GM23338 (cell line): ENCODE measurements around the gene SPECC1. TPM values are rescaled to one million over a fixed set of nuclear protein-coding genes. Genes with fewer than 3 reads are reported as not detected.

Experiments
- ATAC-seq: fragments of 200-7000 bp; cut with Tn5 transposase; 3 replicates; pipeline ENCODE4 v1.9.1; 2020
- DNase-seq: peaks from one replicate; pipeline ENCODE4 v3.0.0-alpha.2; 2015; ENCODE audit warnings: low spot score
- H2AFZ ChIP-seq: fragments of 200-600 bp; sonication (generic); 2 replicates; pipeline ENCODE4 v1.8.0; 2016; ENCODE audit warnings: antibody characterized with exemption, mild to moderate bottlenecking, moderate library complexity
- H3F3A ChIP-seq: fragments of 200-600 bp; sonication (generic); replicated peaks from 2 replicates; pipeline ENCODE4 v1.8.0; 2017; ENCODE audit warnings: antibody characterized with exemption, mixed run types, low read depth
- H3K27ac ChIP-seq: fragments of 200-600 bp; sonication (generic); 2 replicates; pipeline ENCODE4 v1.6.1; 2016; ENCODE audit warnings: low read depth
- H3K27me3 ChIP-seq: fragments of 200-600 bp; sonication (generic); 2 replicates; pipeline ENCODE4 v1.8.0; 2016; ENCODE audit warnings: mild to moderate bottlenecking, mixed run types, moderate library complexity; ENCODE audit not compliant: insufficient read depth
- H3K36me3 ChIP-seq: fragments of 200-600 bp; sonication (generic); 2 replicates; pipeline ENCODE4 v1.8.0; 2016; ENCODE audit warnings: mild to moderate bottlenecking; ENCODE audit not compliant: insufficient read depth
- H3K4me1 ChIP-seq: fragments of 200-600 bp; sonication (generic); 2 replicates; pipeline ENCODE4 v1.8.0; 2016; ENCODE audit warnings: mild to moderate bottlenecking, moderate library complexity; ENCODE audit not compliant: insufficient read depth
- H3K4me2 ChIP-seq: fragments of 200-600 bp; sonication (generic); 2 replicates; pipeline ENCODE4 v1.7.1; 2017; ENCODE audit warnings: mixed run types
- H3K4me3 ChIP-seq: fragments of 200-600 bp; sonication (generic); 2 replicates; pipeline ENCODE4 v1.6.1; 2016; ENCODE audit warnings: mixed run types
- H3K79me2 ChIP-seq: fragments of 200-600 bp; sonication (generic); replicated peaks from 2 replicates; pipeline ENCODE4 v1.8.0; 2017; ENCODE audit warnings: mild to moderate bottlenecking; ENCODE audit not compliant: insufficient read depth
- H3K9me2 ChIP-seq: fragments of 200-600 bp; sonication (generic); 2 replicates; pipeline ENCODE4 v1.8.0; 2017; ENCODE audit not compliant: insufficient read depth
- H4K20me1 ChIP-seq: fragments of 200-600 bp; sonication (generic); replicated peaks from 2 replicates; pipeline ENCODE4 v1.8.0; 2017; ENCODE audit warnings: mild to moderate bottlenecking; ENCODE audit not compliant: insufficient read depth
- H3K27ac Mint-ChIP-seq: 2 replicates; pipeline ENCODE4 v1.8.0; 2020; ENCODE audit warnings: inconsistent platforms, mild to moderate bottlenecking, moderate library complexity, mixed read lengths
- H3K27me3 Mint-ChIP-seq: 3 replicates; pipeline ENCODE4 v1.8.0; 2022; ENCODE audit warnings: low read depth, mild to moderate bottlenecking, moderate library complexity, mixed read lengths, inconsistent platforms; ENCODE audit not compliant: insufficient read depth, poor library complexity
- H3K36me3 Mint-ChIP-seq: 3 replicates; pipeline ENCODE4 v1.8.0; 2021; ENCODE audit warnings: low read depth, mild to moderate bottlenecking, inconsistent platforms, moderate library complexity, mixed read lengths
- H3K4me1 Mint-ChIP-seq: 3 replicates; pipeline ENCODE4 v1.8.0; 2020; ENCODE audit warnings: mild to moderate bottlenecking, inconsistent platforms, mixed read lengths
- H3K4me3 Mint-ChIP-seq: 3 replicates; pipeline ENCODE4 v1.8.0; 2021; ENCODE audit warnings: moderate library complexity, mild to moderate bottlenecking, inconsistent platforms, mixed read lengths
- H3K9me3 Mint-ChIP-seq: 3 replicates; pipeline ENCODE4 v1.8.0; 2020; ENCODE audit warnings: moderate library complexity, mild to moderate bottlenecking, inconsistent platforms, mixed read lengths
- EZH2phosphoT487 ChIP-seq: fragments of 200-600 bp; sonication (generic); IDR thresholded peaks from one replicate; pipeline ENCODE4 v1.8.1; 2018; ENCODE audit warnings: antibody characterized with exemption; ENCODE audit not compliant: unreplicated experiment
- JUNB ChIP-seq: IDR thresholded peaks from one replicate; pipeline ENCODE4 v1.6.1; 2016; ENCODE audit warnings: antibody characterized with exemption; ENCODE audit not compliant: unreplicated experiment
- NANOG ChIP-seq: IDR thresholded peaks from 2 replicates; pipeline ENCODE4 v1.6.1; 2016; ENCODE audit warnings: antibody characterized with exemption, borderline replicate concordance
- REST ChIP-seq: IDR thresholded peaks from one replicate; pipeline ENCODE4 v1.6.1; 2018; ENCODE audit warnings: antibody characterized with exemption; ENCODE audit not compliant: unreplicated experiment
- STAT1 ChIP-seq: IDR thresholded peaks from one replicate; pipeline ENCODE4 v1.6.1; 2016; ENCODE audit warnings: antibody characterized with exemption; ENCODE audit not compliant: unreplicated experiment
- ZNF114 ChIP-seq: fragments of 250-450 bp; sonication (Bioruptor Pico); IDR thresholded peaks from 2 replicates; pipeline ENCODE4 v1.5.0; 2020; ENCODE audit warnings: mild to moderate bottlenecking, moderate library complexity
- polyA plus RNA-seq: library from polyadenylated mRNA; unstranded; fragments of >200 nt; fragmentation: Nextera tagmentation; extraction: Ambion mirVana; gene quantifications from 2 replicates; pipeline ENCODE4 v1.2.1, GENCODE V29; 2016
- total RNA-seq: library from RNA; depleted of rRNA; stranded (reverse); fragments of >200 nt; shearing (Covaris generic); gene quantifications from 2 replicates; pipeline ENCODE4 v1.2.3, GENCODE V29; 2014
- TF ChIP-seq, protein P1 (sequence below): fragments of 250-450 bp; sonication (Bioruptor Pico); IDR thresholded peaks from 2 replicates; pipeline ENCODE4 v1.5.0; 2020; ENCODE audit warnings: mild to moderate bottlenecking, moderate library complexity
- TF ChIP-seq, protein P2 (sequence below): IDR thresholded peaks from 2 replicates; pipeline ENCODE4 v1.6.1; 2016; ENCODE audit warnings: antibody characterized with exemption

SPECC1 gene
- total and polyA plus RNA-seq, 2 experiments from 2014 or later = 42.6 to 101 TPM

DNA sequence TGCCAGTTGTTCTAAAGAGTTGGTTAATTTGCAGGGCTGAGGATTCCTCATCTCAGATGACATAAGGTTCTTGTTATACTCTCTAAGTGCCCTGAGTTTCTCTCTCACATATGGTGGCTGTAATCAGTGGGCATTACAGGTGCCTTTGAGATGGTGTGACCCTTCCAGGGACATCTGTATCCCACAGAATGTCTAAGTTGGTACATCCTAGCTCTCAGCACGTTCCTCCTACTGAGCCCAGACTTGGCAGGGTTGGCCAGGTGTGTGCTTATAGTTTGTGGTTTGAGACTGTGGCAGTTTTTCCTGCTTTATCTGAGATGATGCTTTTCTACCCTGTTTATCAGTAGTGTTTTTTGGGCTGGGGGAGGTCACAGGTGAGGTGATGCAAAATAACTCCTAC, 36.3 kb downstream of the SPECC1 start (continued):
- TF ChIP-seq, protein P1, sequence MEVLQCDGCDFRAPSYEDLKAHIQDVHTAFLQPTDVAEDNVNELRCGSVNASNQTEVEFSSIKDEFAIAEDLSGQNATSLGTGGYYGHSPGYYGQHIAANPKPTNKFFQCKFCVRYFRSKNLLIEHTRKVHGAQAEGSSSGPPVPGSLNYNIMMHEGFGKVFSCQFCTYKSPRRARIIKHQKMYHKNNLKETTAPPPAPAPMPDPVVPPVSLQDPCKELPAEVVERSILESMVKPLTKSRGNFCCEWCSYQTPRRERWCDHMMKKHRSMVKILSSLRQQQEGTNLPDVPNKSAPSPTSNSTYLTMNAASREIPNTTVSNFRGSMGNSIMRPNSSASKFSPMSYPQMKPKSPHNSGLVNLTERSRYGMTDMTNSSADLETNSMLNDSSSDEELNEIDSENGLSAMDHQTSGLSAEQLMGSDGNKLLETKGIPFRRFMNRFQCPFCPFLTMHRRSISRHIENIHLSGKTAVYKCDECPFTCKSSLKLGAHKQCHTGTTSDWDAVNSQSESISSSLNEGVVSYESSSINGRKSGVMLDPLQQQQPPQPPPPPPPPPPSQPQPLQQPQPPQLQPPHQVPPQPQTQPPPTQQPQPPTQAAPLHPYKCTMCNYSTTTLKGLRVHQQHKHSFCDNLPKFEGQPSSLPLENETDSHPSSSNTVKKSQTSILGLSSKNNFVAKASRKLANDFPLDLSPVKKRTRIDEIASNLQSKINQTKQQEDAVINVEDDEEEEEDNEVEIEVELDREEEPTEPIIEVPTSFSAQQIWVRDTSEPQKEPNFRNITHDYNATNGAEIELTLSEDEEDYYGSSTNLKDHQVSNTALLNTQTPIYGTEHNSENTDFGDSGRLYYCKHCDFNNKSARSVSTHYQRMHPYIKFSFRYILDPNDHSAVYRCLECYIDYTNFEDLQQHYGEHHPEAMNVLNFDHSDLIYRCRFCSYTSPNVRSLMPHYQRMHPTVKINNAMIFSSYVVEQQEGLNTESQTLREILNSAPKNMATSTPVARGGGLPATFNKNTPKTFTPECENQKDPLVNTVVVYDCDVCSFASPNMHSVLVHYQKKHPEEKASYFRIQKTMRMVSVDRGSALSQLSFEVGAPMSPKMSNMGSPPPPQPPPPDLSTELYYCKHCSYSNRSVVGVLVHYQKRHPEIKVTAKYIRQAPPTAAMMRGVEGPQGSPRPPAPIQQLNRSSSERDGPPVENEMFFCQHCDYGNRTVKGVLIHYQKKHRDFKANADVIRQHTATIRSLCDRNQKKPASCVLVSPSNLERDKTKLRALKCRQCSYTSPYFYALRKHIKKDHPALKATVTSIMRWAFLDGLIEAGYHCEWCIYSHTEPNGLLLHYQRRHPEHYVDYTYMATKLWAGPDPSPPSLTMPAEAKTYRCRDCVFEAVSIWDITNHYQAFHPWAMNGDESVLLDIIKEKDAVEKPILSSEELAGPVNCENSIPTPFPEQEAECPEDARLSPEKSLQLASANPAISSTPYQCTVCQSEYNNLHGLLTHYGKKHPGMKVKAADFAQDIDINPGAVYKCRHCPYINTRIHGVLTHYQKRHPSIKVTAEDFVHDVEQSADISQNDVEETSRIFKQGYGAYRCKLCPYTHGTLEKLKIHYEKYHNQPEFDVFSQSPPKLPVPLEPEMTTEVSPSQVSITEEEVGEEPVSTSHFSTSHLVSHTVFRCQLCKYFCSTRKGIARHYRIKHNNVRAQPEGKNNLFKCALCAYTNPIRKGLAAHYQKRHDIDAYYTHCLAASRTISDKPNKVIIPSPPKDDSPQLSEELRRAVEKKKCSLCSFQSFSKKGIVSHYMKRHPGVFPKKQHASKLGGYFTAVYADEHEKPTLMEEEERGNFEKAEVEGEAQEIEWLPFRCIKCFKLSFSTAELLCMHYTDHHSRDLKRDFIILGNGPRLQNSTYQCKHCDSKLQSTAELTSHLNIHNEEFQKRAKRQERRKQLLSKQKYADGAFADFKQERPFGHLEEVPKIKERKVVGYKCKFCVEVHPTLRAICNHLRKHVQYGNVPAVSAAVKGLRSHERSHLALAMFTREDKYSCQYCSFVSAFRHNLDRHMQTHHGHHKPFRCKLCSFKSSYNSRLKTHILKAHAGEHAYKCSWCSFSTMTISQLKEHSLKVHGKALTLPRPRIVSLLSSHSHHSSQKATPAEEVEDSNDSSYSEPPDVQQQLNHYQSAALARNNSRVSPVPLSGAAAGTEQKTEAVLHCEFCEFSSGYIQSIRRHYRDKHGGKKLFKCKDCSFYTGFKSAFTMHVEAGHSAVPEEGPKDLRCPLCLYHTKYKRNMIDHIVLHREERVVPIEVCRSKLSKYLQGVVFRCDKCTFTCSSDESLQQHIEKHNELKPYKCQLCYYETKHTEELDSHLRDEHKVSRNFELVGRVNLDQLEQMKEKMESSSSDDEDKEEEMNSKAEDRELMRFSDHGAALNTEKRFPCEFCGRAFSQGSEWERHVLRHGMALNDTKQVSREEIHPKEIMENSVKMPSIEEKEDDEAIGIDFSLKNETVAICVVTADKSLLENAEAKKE (CRISPR knock-in tag) = no peak
- TF ChIP-seq EZH2phosphoT487 (no peak), JUNB (no peak), NANOG (no peak), ZNF114 (CRISPR knock-in tag) (no peak), STAT1 (no peak)
- TF ChIP-seq, protein P2, sequence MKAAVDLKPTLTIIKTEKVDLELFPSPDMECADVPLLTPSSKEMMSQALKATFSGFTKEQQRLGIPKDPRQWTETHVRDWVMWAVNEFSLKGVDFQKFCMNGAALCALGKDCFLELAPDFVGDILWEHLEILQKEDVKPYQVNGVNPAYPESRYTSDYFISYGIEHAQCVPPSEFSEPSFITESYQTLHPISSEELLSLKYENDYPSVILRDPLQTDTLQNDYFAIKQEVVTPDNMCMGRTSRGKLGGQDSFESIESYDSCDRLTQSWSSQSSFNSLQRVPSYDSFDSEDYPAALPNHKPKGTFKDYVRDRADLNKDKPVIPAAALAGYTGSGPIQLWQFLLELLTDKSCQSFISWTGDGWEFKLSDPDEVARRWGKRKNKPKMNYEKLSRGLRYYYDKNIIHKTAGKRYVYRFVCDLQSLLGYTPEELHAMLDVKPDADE = no peak

- H3K79me2 ChIP-seq = no peaks in the 10 kb centered on the region
- peak; percentile 34 for DNase-seq
- no peak overlapping the region for H3K27ac ChIP-seq
- no peak overlapping the region for H3K4me3 Mint-ChIP-seq
- ATAC-seq = peak; percentile 69
- no peaks in the 10 kb centered on the region for H3F3A ChIP-seq
- H3K27me3 ChIP-seq = no peaks in the 10 kb centered on the region
- no peaks in the 10 kb centered on the region; the same call in 1 of the 2 replicates for H3K9me2 ChIP-seq
- H3K4me3 ChIP-seq = no peak overlapping the region
- peaks cover 10% of the 10 kb centered on the region for H3K4me1 Mint-ChIP-seq
- H3K4me1 ChIP-seq = peaks cover 7% of the 10 kb centered on the region; the same call in 1 of the 2 replicates
- H4K20me1 ChIP-seq = no peaks in the 10 kb centered on the region
- 0 out of 2 replicates have a peak overlapping the region, but pooled peaks have one; percentile 25 for H3K4me2 ChIP-seq
- no peaks in the 10 kb centered on the region for H3K36me3 Mint-ChIP-seq
- H2AFZ ChIP-seq = no peak overlapping the region
- H3K36me3 ChIP-seq = no peaks in the 10 kb centered on the region
- no peak overlapping the region for H3K27ac Mint-ChIP-seq
- H3K9me3 Mint-ChIP-seq = no peaks in the 10 kb centered on the region
- no peaks in the 10 kb centered on the region for H3K27me3 Mint-ChIP-seq
- no peak for TF ChIP-seq REST
These were observed 37.5 kb downstream of the SPECC1 start for GRCh38 chr17:20046629-20047028.
